NCI-H1436 (cell line): ENCODE measurements around the gene SARM1.
A peak's percentile ranks its signal among the peaks of the same experiment; 100 is the strongest.

Experiments used
- DNase-seq: peaks from one replicate; lab custom pipeline; 2025; lab: John Stamatoyannopoulos, UW

Gene SARM1

DNA sequence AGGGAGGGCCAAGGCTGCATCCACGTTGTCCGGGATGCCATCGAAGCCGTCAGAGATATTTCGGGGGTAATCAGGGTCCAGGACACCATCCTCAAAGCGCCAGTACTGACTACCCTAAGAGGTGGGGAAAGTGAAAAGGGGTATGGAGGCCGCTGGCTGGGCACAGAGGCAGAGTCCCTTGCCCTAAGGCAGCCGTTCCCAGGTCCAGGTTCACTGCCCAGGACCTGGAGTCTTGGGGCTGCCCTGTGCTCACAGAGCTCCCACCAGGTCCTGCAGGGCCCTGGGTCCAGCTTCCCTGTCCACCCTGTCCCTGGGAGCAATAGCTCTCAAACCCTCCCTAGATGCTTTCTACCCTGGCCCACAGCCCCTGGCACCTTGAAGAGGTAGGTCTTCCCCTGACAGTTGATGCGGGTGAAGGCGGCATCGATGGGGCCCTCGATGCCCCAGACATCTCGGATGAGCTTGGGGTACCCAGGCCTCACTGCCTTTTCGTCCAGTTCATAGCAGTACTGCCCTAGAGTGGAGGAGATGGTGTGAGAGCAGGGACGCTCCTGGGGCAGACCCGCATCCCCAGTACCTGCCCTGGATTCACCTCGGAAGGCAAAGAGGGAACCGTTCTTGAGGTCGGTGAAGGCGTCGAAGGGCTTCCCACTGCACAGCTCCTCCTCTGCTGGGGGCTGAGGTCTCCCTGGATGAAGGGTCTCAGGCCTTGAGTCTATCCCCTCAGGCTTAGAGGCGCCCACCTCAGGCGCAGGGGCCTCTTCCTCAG lies 2.4 kb upstream of the SARM1 start:
- no peak for DNase-seq

DNA sequence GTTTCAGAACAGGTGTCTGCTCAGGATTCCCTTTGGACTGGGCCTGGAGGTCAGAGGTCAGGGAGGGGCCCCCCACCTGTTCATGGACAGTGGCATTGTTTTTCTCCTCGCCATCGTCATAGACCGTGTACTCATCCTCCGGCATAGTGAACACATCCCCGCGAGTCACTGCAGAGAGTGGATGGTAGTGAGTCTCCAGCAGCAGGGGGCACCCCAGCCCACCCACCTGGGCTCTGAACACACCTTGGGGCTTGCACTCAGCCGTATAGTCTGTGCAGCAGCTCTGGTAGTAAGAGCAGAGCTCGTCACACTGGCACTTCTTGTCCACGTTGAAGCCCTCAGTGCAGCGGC lies 1.8 kb upstream of the SARM1 start:
- DNase-seq: no peak

DNA sequence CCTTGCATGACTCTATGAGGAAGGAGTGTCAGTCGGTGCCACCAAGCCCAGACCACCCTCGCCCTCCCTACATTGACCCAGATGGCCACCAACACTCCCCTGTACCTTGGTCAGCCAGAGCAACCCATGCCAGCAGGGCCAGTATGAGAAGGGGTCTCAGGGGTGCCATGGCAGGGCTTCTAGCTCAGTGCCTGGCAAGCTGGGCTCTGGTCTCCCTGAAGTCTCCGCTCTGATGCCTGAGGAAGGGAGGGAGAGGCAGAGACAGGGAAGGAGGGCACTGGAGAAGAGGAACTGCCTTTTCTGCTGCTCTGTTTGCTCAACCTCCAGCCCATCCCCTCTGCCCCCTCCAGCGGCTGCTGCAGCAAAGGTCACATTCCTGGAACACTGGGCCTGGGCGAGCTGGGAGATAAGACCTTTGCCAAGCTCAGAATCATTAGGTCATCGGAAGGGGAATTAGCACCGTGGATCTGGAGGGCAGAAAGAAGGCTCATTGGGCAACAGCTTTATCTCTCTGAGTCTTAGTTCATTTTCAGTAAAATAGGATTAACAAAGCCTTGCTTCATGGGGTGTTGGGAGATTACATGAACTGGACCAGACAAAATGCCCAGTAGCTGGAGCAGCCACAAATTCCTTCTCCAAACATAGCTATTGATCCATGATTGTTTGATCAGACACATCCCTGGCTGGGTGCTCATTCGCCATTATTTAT lies 1.3 kb upstream of the SARM1 start, which contains the start of gene VTN:
Gene VTN (minus strand): TSS at position 273 of the 709 bp plus-strand sequence. CDS start 104 bp downstream, at position 169.
- DNase-seq: no peak

DNA sequence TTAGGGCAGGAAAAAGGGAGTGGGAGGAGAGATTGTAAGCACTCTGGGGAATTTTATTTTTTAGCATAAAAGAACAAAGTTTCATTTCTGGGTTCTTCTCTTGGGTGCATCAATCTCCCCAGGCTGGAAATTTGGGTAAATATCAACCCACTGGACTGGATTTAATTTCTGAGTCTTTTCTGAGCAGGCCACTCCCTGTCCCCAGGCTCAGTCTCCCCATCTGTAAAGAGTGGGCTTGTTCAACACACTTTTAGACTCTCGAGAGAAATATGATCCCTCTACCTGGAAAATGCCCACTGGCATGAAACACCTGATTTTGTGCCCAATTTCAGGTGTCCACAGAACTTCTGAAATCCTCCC lies 770 bp upstream of the SARM1 start:
- DNase-seq: no peak

DNA sequence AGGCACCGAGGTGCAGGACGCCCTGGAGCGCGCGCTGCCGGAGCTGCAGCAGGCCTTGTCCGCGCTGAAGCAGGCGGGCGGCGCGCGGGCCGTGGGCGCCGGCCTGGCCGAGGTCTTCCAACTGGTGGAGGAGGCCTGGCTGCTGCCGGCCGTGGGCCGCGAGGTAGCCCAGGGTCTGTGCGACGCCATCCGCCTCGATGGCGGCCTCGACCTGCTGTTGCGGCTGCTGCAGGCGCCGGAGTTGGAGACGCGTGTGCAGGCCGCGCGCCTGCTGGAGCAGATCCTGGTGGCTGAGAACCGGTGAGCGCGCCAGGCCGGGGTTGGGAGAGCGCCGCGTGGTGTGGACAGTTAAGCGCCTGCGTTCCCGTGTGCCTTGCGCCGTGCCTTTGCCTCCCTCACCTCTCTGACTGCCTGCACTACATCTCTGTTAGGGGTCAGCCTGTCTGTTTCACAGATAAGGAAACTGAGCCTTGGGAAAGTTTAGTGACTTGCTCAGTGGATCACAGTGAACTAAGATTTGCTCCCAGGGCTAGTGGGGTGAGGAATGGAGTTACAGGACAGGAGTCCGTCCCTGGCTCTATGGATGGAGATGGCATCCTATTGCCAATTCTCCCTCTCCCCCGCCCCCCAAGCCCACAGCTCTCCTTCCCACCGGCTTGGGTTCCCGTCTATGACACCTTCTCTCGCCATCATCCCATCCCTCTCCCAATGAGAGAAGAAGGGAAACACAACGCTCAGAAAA lies 880 bp downstream of the SARM1 start:
- peak; percentile 23 for DNase-seq

DNA sequence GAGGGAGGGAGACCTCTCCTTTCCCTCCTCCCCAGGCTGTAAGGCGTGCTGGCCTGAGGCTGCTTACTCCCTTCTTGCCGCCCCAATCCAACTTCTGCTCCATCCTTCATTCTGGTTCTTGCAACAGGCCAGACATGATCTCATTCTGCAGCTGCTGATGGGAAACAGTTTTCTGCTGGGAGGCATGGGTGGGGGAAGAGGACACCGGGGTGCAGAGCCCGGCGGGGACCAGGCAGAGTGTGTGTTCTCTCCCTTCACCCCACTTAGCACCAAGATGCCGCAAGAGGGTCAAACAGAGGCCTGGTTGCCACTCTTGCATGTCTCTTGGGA lies 1.4 kb downstream of the SARM1 start:
- DNase-seq: no peak

DNA sequence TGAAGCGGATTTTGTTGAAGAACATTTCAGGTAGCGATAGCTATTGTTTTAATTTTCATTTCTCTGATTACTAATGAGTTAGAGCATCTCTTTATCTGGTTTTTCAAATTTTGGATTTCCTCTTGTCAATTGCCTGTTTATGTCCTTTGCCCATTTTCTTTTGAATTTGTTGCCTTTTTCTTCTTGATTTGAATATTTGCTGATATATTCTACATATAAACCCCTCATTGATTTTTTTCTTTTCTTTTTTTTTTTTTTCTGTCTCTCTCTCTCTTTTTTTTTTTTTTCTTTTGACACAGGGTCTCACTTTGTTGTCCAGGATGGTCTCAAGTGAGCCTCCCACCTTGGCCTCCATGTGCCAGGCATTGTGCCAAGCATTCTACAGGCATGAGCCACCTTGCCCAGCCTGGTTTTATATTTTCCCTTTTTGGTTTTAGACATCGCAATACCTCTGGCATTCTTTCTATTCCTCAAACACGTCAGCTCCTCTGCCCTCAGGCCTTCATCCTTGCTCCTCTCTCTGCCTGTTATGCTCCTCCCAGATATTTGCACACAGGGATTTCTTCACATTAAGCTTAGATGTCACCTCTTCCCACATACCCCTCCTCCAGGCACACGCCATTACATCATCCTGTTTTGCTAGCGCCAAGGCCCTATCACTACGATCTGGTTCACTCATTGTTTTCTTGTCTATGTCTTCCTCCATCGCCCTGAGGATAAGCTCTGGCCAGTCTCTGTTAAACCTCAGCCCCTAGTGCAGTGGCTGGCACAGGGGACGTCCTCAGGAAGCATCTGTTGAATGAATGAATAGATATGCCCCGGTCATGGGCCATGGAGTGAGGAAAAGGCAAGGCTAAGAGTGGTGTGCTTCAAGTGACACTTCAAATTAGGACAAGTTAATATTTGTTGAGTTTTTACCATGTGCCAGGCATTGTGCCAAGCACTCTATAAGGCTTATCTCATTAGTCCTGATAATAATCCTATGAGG lies 8.6 kb downstream of the SARM1 start:
- no peak for DNase-seq

DNA sequence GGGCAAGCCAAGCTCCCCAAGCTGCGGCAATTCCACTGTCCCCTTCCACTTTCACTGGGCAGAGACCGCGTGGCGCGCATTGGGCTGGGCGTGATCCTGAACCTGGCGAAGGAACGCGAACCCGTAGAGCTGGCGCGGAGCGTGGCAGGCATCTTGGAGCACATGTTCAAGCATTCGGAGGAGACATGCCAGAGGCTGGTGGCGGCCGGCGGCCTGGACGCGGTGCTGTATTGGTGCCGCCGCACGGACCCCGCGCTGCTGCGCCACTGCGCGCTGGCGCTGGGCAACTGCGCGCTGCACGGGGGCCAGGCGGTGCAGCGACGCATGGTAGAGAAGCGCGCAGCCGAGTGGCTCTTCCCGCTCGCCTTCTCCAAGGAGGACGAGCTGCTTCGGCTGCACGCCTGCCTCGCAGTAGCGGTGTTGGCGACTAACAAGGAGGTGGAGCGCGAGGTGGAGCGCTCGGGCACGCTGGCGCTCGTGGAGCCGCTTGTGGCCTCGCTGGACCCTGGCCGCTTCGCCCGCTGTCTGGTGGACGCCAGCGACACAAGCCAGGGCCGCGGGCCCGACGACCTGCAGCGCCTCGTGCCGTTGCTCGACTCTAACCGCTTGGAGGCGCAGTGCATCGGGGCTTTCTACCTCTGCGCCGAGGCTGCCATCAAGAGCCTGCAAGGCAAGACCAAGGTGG lies 9.8 kb downstream of the SARM1 start:
- DNase-seq: no peak

DNA sequence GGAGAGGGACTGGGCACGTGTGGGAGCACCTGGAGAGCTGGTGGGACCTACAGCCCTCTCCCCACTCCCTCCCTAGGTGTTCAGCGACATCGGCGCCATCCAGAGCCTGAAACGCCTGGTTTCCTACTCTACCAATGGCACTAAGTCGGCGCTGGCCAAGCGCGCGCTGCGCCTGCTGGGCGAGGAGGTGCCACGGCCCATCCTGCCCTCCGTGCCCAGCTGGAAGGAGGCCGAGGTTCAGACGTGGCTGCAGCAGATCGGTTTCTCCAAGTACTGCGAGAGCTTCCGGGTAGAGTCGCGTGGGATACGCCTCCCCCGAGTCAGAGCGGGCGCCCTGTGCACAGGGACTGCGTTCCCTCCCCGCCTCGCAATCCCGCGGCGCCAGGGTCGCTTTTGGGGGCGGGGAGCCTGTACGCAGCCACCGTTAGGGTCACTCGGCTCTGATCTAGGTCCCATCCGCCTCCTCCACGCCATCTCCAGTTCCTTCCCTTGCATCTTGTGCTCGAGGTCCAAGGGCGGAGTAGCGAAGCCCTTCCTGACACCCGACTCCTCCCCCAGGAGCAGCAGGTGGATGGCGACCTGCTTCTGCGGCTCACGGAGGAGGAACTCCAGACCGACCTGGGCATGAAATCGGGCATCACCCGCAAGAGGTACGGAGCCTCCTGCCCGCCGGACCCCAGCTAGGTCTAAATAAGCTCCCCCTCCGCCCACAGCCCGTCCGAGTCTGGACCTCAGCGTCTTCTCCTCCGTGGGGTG lies 13.0 kb downstream of the SARM1 start:
- DNase-seq: peak; percentile 75

DNA sequence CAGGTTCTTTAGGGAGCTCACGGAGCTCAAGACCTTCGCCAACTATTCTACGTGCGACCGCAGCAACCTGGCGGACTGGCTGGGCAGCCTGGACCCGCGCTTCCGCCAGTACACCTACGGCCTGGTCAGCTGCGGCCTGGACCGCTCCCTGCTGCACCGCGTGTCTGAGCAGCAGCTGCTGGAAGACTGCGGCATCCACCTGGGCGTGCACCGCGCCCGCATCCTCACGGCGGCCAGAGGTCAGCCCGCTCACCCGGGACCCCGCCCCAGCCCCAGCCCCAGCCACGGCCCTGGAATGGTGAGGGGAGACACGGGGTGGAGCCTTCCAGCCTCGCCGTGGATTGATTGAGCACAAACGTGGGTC lies 13.5 kb downstream of the SARM1 start:
- DNase-seq: no peak

DNA sequence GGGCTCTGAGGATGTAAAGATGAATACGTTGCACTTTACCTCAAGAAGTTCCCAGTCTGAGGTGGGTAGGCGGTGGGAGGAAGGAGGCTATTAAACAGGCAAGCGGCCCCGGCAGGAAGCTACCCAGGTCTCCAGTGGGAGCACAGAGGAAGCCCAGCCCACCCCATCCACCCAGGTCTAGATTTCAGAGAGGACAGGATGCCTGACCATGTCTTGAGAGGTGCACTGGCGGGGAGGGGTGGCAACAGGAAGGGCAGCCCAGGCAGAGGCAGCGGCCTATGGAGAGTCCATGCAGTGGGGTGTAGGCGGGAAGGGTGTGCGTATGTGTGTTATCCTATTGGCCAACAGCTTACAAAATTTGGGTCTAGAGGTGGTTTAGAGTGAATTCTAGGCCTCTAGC lies 13.9 kb downstream of the SARM1 start:
- no peak for DNase-seq

DNA sequence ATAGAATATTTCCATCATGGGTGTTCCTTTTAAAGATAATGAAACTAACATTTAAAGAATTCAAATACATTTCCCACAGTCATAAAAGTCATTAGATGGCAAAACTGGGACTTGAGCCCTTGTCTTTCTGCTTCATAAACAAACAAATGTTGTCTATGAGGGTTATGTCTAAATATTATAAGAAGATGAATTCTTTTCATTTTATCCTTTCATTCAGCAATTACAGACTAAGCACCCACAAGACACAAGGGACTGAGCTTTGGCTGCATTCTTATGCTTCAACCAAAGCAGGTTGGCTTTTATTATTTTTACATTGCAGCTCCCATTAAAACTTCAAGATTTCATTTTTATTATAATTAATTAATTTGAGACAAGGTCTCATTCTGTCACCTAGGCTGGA lies 14.9 kb downstream of the SARM1 start:
- no peak for DNase-seq

DNA sequence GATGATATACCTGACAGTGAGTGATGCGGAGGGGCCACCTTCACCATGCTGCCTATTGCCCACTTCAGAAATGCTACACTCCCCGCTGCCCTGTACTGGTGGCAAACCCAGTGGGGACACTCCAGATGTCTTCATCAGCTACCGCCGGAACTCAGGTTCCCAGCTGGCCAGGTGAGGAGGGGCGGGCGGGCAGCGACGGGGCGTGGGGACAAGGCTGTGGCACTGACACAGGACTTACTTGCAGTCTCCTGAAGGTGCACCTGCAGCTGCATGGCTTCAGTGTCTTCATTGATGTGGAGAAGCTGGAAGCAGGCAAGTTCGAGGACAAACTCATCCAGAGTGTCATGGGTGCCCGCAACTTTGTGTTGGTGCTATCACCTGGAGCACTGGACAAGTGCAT lies 16.6 kb downstream of the SARM1 start:
- no peak for DNase-seq

DNA sequence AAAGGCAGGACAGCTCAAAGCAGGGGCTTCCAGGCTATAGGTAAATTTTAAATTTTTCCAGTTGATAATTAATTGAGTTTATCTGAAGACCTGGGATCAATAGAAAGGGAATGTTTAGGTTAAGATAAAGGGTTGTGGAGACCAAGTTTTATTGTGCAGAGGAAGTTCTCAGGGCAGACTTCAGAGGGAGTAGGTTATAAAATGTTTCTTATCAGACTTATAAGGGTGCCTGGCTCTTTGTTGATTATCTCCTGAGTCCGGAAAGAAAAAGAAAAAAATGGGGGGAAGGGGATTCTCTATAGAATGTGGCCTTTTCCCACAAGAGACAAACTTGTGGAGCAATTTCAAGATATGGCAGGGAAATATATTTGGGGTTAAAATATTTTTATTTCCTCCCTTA lies 18.6 kb downstream of the SARM1 start:
- DNase-seq: no peak

DNA sequence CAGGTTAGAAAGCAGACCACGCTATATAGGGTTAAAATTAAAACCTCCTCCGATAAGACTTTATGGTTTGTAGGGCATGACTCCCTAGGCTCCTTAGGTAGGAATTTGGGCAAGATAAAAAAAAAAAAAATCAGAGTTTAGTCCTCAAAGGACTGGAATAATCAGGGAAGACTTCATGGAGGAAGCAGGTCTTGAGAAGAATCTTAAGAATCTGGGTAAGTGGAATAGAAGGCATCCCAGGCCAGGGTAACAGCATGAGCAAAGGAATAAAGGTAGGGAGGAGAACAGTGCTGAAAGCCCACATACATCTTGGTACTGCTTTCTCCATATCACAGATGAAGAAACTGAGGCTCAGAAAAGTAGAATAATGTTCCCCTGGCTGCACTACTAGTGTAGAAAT lies 19.1 kb downstream of the SARM1 start:
- DNase-seq: no peak

DNA sequence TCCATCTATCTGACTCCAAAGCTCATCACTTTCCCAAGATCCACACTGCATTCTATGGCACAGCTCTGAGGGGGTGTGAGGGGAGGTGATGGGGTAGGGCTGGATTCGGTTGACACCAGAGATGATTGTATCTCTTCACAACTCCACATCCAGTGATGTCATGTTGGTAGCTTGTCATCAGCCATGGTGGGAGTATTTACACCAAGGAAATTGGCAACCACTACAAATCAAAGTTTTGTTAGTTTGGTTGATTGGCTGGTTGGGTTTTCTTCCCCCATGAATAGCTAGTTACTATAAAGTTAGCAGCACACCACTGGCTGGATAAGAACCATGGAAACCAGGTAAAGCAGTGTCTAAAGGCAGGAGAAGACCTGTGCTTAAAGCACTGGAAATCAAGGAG lies 19.5 kb downstream of the SARM1 start:
- DNase-seq: no peak

DNA sequence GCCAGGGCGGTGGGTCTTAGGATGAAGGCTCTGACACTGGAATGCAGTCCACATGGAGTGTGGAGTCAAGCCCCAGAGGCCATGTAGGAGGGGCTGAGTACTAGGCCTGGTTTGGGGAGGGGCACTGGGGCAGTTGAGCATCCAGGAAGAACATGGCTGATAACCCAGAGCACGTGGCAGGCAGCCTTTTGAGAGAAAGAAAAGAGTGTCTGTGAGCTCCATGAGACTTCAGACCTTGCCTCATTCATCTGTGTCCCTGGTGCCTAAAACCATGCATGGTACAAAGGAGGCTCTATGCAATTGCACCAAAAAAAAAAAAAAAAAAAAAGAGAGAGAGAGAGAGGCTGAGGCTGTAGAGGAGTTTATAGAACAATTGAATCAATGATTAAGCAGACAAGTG lies 19.9 kb downstream of the SARM1 start:
- DNase-seq: no peak

DNA sequence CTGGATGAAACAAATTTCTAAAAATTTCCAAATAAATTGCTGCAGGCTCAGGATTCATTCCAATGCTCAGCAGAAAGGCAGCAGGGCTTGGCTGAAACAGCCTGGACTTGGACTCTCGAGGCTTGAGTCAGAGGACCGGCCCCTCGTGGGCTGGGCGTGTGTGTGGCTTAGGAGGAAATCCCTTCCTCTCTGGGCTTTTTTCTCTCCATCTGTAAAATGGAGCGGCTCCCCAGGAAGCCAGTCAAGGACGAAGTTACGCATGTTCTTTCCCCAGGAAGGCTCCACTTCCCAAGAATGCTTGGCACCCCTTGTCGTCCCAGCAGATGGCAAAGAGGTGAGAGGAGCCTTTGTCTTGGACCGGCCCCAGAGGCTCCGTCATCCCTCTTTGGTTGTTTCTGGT lies 21.0 kb downstream of the SARM1 start:
- no peak for DNase-seq

DNA sequence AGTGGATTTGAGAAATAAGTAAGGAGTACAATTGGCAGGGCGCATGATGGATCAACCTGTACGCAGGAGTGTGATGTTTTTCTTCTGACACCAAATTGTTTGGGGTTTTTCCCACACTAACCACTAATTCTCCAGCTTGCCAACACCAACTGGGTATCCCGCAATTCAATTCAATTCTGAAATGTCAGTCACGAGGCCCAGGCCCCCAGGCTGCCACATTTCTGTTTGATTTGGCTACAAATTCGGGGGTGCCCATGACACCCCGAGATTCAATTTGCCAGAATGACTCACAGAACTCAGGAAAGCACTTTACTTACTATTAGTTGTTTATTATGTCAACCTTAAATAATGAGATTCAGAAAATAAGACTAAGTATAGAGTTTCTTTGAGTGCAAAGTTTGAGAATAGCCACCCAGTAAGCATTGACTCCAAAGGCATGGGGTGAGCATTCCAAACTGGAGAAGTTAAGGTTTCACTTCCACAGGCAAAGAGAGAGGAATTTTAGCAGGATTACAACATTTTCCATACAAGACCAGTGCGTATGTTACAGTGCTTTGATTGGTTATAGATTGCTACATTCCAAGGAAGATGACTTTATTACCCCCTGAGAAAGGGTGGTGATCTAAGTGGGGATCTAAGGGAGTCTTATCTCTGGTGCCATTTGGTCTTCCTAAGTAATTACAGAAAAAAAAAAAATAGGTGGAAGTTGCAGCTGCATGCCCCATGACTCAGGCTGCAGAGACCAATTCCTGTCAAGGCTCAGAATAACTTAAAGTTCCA lies 23.0 kb downstream of the SARM1 start:
- DNase-seq: no peak

DNA sequence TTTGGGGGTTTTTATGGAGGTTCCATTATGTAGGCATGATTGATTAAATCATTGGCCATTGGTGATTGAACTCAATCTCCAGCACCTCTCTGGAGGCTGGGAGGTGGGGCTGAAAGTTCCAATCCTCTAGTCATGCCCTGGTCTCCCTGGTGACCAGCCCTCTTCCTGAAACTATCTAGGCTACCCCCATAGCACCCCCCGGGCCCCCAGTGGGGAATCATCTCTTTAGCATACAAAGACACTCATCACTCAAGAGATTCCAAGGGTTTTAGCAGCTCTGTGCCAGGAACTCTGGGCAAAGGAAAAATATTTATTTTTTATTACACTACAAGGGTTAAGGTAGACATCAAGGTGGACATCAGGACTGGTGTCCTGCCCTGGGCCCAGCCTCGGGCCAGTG lies 23.9 kb downstream of the SARM1 start:
- DNase-seq: no peak
